Small intestine (tissue), 7 donors: ENCODE results near the gene CRACDL. TPM values are rescaled to one million over a fixed set of nuclear protein-coding genes. Genes with fewer than 3 reads are reported as not detected.
A peak's percentile ranks its signal among the peaks of the same experiment; 100 is the strongest.

ENCODE experiments used
- DNase-seq, 2 donors: peaks; one replicate each; pipeline versions ENCODE4 v3.0.0 to v3.0.0-alpha.2; 2013
- FAIRE-seq: peaks from 2 replicates; lab custom pipeline; 2012; peaks lifted over from hg19 to GRCh38; lab: Jason Lieb, UNC
- H3K27ac ChIP-seq, 3 donors: one replicate each; pipeline ENCODE4 v1.5.1; 2013; ENCODE audit warnings: low read length in 2 of 3, mild to moderate bottlenecking in 2 of 3, control low read depth in 1 of 3, inconsistent platforms in 1 of 3, low read depth in 1 of 3, moderate library complexity in 1 of 3
- H3K27me3 ChIP-seq, 3 donors: one replicate each; pipeline ENCODE4 v1.6.1; 2013; ENCODE audit warnings: low read length in 3 of 3, inconsistent platforms in 1 of 3; ENCODE audit not compliant: control insufficient read depth in 3 of 3, insufficient read depth in 3 of 3
- H3K36me3 ChIP-seq, 3 donors: one replicate each; pipeline ENCODE4 v1.6.1; 2013; ENCODE audit warnings: low read length in 3 of 3, inconsistent platforms in 1 of 3, low read depth in 1 of 3, mild to moderate bottlenecking in 1 of 3, moderate library complexity in 1 of 3; ENCODE audit not compliant: control insufficient read depth in 3 of 3, insufficient read depth in 2 of 3
- H3K4me1 ChIP-seq, 3 donors: one replicate each; pipeline ENCODE4 v1.6.1; 2013; ENCODE audit warnings: low read length in 2 of 3, inconsistent platforms in 1 of 3, low read depth in 1 of 3, mild to moderate bottlenecking in 1 of 3, moderate library complexity in 1 of 3; ENCODE audit not compliant: control insufficient read depth in 3 of 3, insufficient read depth in 2 of 3
- H3K4me3 ChIP-seq, 3 donors: one replicate each; pipeline ENCODE4 v1.5.1; 2013; ENCODE audit warnings: low read length in 3 of 3, control low read depth in 1 of 3, inconsistent platforms in 1 of 3, low read depth in 1 of 3, mild to moderate bottlenecking in 1 of 3, moderate library complexity in 1 of 3
- H3K9me3 ChIP-seq, 2 donors: one replicate each; pipeline ENCODE4 v1.6.1; 2013; ENCODE audit warnings: low read depth in 1 of 2, low read length in 1 of 2; ENCODE audit not compliant: control insufficient read depth in 2 of 2, insufficient read depth in 1 of 2
- WGBS, 3 donors: extraction: QIAGEN DNeasy Blood & Tissue Kit; methylation state at CpG; one replicate each; pipeline ENCODE4 v1.1.7; 2013; 5-methylcytosine and 5-hydroxymethylcytosine counted together
- polyA plus RNA-seq, 4 donors: library from polyadenylated mRNA; stranded (reverse) in 3 of 4; unstranded in 1 of 4; fragments of 200-250 nt in 3 of 4; fragments of 120-200 nt in 1 of 4; gene quantifications; one replicate each; pipeline versions ENCODE4 v1.2.1 to v1.2.3, GENCODE V29; 2013
- donor health status: healthy with polysubstance abuse.
- donor health status: control.
- donor health status: control.
- donor health status: Bipolar disorder and iron deficiency.
- donor health status: healthy.

CRACDL gene
- polyA plus RNA-seq, 4 donors = 3.0 to 10.3 (median 7.3) TPM

- DNase-seq = no peak
- H3K4me1 ChIP-seq = no peaks in the 10 kb centered on the region
- WGBS, 3 donors = 90 to 94% (median 94%) methylated on average over 9 of the region's 9 CpGs
- H3K27me3 ChIP-seq = no peaks in the 10 kb centered on the region
- H3K9me3 ChIP-seq = peaks cover 0 to 9% of the 10 kb centered on the region in 2 donors
- H3K27ac ChIP-seq = no peak overlapping the region
- no peak for FAIRE-seq
- H3K4me3 ChIP-seq = no peak overlapping the region
- H3K36me3 ChIP-seq = no peaks in the 10 kb centered on the region
Observed at GRCh38 chr2:98750593-98751282, 185.3 kb downstream of the CRACDL start.

GRCh38 chr2:98749066-98749450 is 187.0 kb downstream of the CRACDL start:
- Histone ChIP-seq H3K9me3 (peaks cover 0 to 9% of the 10 kb centered on the region in 2 donors), H3K27ac (peak overlapping the region in 1 of 3 donors; percentile 27), H3K4me3 (no peak overlapping the region), H3K4me1 (peaks cover 0 to 3% (median 0%) of the 10 kb centered on the region in 3 donors), H3K27me3 (no peaks in the 10 kb centered on the region), H3K36me3 (no peaks in the 10 kb centered on the region)
- FAIRE-seq (no peak), DNase-seq (no peak)

- DNase-seq (no peak), FAIRE-seq (no peak)
- whole genome bisulfite sequencing, 3 donors = 76 to 83% (median 76%) methylated on average over 13 of the region's 13 CpGs
Observed at GRCh38 chr2:98748292-98749065, 187.5 kb downstream of the CRACDL start.

DNA sequence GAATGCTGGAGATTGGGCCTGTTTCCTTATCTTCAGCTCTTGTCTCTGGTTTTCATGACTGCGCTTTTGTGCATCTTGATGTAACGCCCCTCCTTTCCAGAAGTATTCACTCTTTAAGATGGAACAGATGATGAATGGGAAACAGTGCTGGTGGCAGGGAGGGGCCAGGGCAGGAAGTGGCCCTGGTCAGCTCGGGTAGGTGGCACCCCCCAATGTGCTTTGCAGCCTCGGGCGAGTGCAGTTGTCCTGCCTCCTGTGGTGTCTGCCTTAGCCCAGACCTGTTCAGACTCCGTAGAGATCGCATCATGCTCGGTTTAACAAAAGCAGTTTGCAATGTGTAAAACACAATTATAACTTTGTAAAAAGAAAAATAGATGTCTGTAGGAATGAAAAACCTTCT is 188.1 kb downstream of the CRACDL start:
- peaks cover 0 to 9% of the 10 kb centered on the region in 2 donors for H3K9me3 ChIP-seq
- H3K27me3 ChIP-seq = no peaks in the 10 kb centered on the region
- no peak overlapping the region for H3K27ac ChIP-seq
- H3K36me3 ChIP-seq = no peaks in the 10 kb centered on the region
- no peak overlapping the region for H3K4me3 ChIP-seq
- 62 to 74% (median 71%) methylated on average over 8 of the region's 8 CpGs for WGBS, 3 donors
- H3K4me1 ChIP-seq = peaks cover 0 to 3% (median 0%) of the 10 kb centered on the region in 3 donors
- FAIRE-seq (no peak), DNase-seq (no peak)

More at GRCh38 chr2:98748292-98749065, 187.5 kb downstream of the CRACDL start:
- H3K27ac ChIP-seq = peak overlapping the region in 1 of 3 donors; percentile 27
- H3K4me1 ChIP-seq = peaks cover 0 to 3% (median 0%) of the 10 kb centered on the region in 3 donors
- peaks cover 0 to 9% of the 10 kb centered on the region in 2 donors for H3K9me3 ChIP-seq
- H3K27me3 ChIP-seq = no peaks in the 10 kb centered on the region
- H3K4me3 ChIP-seq = no peak overlapping the region
- no peaks in the 10 kb centered on the region for H3K36me3 ChIP-seq

GRCh38 chr2:98746426-98746825 is 189.6 kb downstream of the CRACDL start:
- H3K36me3 ChIP-seq = no peaks in the 10 kb centered on the region
- H3K9me3 ChIP-seq = peaks cover 0 to 6% of the 10 kb centered on the region in 2 donors
- H3K27ac ChIP-seq = no peak overlapping the region
- no peak overlapping the region for H3K4me3 ChIP-seq
- DNase-seq (no peak), FAIRE-seq (no peak)
- H3K4me1 ChIP-seq = peaks cover 0 to 3% (median 0%) of the 10 kb centered on the region in 3 donors
- H3K27me3 ChIP-seq = no peaks in the 10 kb centered on the region

GRCh38 chr2:98744595-98744994 is 191.4 kb downstream of the CRACDL start:
- no peaks in the 10 kb centered on the region for H3K27me3 ChIP-seq
- peak overlapping the region in 2 of 3 donors; percentile 0 to 41 for H3K27ac ChIP-seq
- H3K36me3 ChIP-seq = no peaks in the 10 kb centered on the region
- DNase-seq (peak in 1 of 2 donors; percentile 47), FAIRE-seq (no peak)
- 80 to 90% (median 80%) methylated on average over 5 of the region's 5 CpGs for WGBS, 3 donors
- H3K4me1 ChIP-seq = peaks cover 0 to 3% (median 0%) of the 10 kb centered on the region in 3 donors
- H3K9me3 ChIP-seq = no peaks in the 10 kb centered on the region
- H3K4me3 ChIP-seq = no peak overlapping the region

Other genes starting within 250 kb of the CRACDL start
- 10 to 100 TPM; 28.9 to 50.4 (median 37.1) TPM for gene MGAT4A, start 205.1 kb downstream of the CRACDL start, polyA plus RNA-seq
- 10 to 100 TPM in 1 of 4 donors, 1 to 10 TPM in 3; 1.4 to 10.0 (median 5.2) TPM for gene C2orf15, start 205.5 kb upstream of the CRACDL start, polyA plus RNA-seq
- 10 to 100 TPM in 1 of 4 donors, 1 to 10 TPM in 3; 2.2 to 10.2 (median 2.3) TPM for gene TSGA10, start 218.7 kb upstream of the CRACDL start, polyA plus RNA-seq
- gene LIPT1, start 218.7 kb upstream of the CRACDL start, polyA plus RNA-seq = 10 to 100 TPM in 3 of 4 donors, 1 to 10 TPM in 1; 7.0 to 18.2 (median 11.8) TPM
- gene MITD1, start 244.8 kb upstream of the CRACDL start, polyA plus RNA-seq = 10 to 100 TPM; 27.6 to 51.2 (median 34.4) TPM
- 10 to 100 TPM; 19.7 to 39.5 (median 24.0) TPM for gene MRPL30, start 245.0 kb upstream of the CRACDL start, polyA plus RNA-seq